Astrocyte (in vitro differentiated cells and primary cell): ENCODE measurements around the gene TP73.

Source experiments
- EZH2 ChIP-seq: IDR thresholded peaks from 2 replicates; pipeline ENCODE4 v1.6.1; 2012; ENCODE audit warnings: mild to moderate bottlenecking, low read length, inconsistent platforms; ENCODE audit not compliant: insufficient read depth
- TF ChIP-seq, protein P1 (sequence below): IDR thresholded peaks from 2 replicates; pipeline ENCODE4 v1.5.1; 2011; ENCODE audit warnings: low read depth, mild to moderate bottlenecking, inconsistent platforms, low read length, moderate library complexity; ENCODE audit not compliant: insufficient read depth

DNA sequence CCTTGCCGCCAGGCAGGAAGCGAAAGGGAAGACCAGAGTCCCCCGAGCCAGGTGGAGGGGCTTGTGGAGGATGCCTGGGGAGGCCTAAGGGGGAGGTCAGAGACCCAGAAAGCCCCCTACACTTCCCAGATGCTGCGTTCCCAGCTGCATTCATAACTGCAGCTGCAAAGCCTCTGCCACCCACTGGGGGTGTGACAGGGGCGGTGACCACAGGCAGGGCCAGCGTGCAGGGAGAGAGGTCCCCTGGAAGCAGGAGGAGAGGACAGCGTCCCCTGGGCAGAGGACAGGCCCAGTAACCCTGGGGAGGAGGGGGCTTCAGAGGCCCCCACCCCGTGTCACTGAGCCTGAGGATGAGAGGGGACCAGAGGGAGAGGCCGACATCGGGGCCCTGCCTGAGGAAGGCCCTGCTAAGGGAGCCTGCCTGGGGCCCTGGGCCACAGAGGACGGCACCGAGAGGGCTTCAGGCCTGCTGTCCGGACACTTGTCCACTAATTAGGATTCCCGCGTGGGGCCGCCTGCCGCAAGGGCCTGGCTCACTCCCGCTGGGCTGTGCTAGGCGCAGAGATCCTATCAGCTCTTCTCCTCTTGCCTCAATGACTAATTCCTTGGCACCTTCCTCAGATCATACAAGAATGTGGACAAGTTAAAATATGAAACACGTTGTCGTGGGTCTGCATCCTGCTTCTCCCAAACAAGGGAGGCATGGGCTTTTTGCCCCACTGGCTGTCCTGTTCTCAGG is 50.8 kb downstream of the TP73 start:
- TF ChIP-seq, protein P1, sequence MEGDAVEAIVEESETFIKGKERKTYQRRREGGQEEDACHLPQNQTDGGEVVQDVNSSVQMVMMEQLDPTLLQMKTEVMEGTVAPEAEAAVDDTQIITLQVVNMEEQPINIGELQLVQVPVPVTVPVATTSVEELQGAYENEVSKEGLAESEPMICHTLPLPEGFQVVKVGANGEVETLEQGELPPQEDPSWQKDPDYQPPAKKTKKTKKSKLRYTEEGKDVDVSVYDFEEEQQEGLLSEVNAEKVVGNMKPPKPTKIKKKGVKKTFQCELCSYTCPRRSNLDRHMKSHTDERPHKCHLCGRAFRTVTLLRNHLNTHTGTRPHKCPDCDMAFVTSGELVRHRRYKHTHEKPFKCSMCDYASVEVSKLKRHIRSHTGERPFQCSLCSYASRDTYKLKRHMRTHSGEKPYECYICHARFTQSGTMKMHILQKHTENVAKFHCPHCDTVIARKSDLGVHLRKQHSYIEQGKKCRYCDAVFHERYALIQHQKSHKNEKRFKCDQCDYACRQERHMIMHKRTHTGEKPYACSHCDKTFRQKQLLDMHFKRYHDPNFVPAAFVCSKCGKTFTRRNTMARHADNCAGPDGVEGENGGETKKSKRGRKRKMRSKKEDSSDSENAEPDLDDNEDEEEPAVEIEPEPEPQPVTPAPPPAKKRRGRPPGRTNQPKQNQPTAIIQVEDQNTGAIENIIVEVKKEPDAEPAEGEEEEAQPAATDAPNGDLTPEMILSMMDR, result no peak
- TF ChIP-seq EZH2, result no peak
